Activated CD8-positive, alpha-beta memory T cell treated with anti-CD3 and anti-CD28 coated beads, Interleukin-2, amount 50 U/mL, for 24 hours (primary cell): ENCODE results near the gene SEC14L1.

ENCODE experiments used
- DNase-seq: peaks from one replicate; pipeline ENCODE4 v3.0.0-alpha.2; 2020; ENCODE audit errors: extremely low read depth

The SEC14L1 gene

DNA sequence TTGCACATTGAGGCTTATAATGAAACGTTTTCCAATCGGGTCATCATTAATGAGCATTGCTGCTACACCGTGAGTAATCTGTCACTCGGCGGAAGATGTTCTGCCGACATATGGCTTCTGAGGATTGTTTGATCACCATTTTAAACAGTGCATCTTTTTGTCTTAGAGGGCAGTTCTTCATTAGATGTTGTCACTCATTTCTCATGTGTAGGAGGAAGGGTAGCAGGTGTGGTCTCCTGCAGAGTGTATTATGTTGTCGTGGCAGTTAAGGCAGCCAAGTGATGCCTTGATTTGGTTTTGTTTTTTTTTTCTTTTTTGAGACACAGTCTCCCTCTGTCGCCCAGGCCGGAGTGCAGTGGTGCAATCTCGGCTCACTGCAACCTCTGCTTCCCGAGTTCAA lies 50.5 kb downstream of the SEC14L1 start:
- no peak for DNase-seq

DNA sequence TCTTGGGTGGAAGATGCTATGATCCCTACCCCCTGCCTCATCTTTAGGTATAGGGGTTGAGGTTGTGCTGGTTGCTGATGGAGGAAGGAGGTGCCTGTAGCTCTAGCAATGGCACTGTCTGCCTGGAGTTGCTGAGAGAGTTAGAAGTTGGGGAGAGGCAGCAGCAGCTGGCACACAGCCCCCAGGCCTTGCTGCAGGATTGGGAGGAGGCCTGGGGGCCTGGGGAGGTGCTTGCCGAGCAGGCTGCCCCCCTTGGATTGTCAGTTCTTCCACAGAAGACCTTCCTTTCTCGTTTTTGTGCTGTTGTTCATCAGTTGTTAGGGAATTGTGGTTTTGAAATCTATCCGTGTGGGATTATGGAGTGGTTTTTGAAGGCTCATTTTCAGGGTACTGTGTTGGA lies 52.9 kb downstream of the SEC14L1 start:
- DNase-seq = no peak

- no peak for DNase-seq
Measured at GRCh38 chr17:77194179-77194578, 53.4 kb downstream of the SEC14L1 start.

DNA sequence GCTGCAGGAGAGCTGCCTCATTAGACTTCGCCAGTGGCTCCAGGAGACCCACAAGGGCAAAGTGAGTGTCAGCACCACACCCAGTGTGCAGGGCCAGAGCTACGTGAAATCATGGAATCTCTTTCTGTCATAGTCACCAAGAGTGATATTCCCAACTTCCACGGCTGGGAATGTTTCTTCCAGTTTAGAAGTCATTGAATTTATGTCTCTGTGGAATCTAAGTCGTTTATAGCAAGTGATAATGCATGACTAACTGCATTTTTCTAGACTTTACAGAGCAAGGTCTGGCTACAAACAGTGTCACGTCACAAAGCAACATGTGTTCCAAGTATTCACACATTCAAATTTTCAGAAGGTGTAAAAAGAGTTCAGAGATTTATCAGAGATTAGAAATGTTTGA lies 55.5 kb downstream of the SEC14L1 start:
- no peak for DNase-seq

DNA sequence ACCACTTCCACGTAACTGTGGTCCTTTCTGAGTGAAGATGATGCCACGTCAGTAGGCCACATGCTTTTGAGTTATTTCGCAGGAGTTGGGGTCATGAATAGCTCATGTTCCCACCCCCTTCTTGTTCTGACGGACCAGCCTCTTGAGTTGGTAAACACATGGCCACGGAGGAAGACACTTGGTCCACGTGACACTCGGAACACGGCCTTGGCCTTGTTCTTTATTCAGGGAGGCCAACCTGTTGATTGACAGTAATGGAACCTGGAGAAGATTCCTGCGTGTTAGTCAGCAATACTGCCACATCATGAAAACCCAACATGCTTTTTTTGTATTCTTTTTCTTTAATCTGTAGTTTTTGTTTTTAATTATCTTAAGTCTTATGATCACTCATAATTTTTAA lies 56.3 kb downstream of the SEC14L1 start:
- no peak for DNase-seq

DNA sequence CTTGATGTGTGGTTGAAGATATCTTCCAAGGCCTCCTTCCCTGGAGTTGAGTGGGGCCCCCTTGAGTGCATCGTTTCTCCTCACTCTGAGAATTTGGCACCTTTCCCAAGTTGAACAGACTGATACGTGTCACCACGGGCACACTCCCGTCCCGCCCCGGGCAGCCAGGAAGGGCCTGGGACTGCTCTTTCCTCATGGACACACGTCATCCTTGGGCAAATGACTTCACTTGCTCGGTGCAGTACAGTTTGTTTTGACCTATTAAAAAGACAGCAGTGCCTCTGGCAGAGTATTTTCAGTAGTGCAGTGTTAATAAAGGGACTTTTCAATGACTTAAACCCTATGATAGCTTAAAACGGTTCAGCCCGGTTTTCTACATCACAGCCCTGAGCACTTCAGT lies 59.9 kb downstream of the SEC14L1 start:
- no peak for DNase-seq

GRCh38 chr17:77203436-77203835 lies 62.7 kb downstream of the SEC14L1 start:
- no peak for DNase-seq

DNA sequence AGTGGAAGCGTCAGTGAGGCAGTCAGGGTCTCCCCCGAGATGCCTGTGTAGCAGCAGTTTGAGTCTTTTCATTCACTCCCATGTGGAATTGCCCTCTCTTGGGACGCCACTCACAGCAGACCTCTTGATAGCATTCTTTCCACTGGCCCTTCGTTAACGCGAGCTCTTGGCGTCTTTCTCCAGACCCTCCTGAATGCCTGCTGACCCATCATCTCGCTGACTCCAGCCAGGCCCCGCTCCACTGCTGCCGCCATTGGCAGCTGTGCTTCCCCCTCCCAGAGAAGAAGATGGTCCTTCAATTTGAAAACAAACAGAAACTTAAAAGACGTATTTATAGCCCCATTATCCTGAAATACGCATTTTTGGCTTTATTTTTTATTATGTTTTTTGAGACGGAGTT lies 63.1 kb downstream of the SEC14L1 start:
- DNase-seq = no peak

DNA sequence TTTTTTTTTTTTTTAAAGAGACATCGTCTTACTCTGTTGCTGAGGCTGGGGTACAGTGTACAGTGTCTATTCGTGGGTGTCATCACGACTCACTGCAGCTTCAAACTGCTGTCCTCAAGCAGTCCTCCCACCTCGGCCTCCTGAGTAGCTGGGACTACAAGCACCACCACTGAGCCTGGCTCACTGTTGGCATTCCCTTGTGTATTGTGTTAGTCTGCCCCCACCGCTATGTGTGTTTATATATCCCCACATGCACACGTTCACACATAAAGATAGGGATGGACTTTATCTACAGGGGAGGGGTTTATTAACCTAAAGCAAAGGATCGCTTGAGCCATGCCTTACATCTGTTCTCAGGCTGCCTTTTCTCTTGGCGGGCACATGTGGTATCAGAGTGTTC lies 63.8 kb downstream of the SEC14L1 start:
- no peak for DNase-seq

- DNase-seq = no peak
Measured at GRCh38 chr17:77205396-77206125, 64.8 kb downstream of the SEC14L1 start.

GRCh38 chr17:77206158-77206956 lies 65.6 kb downstream of the SEC14L1 start:
- DNase-seq = no peak

DNA sequence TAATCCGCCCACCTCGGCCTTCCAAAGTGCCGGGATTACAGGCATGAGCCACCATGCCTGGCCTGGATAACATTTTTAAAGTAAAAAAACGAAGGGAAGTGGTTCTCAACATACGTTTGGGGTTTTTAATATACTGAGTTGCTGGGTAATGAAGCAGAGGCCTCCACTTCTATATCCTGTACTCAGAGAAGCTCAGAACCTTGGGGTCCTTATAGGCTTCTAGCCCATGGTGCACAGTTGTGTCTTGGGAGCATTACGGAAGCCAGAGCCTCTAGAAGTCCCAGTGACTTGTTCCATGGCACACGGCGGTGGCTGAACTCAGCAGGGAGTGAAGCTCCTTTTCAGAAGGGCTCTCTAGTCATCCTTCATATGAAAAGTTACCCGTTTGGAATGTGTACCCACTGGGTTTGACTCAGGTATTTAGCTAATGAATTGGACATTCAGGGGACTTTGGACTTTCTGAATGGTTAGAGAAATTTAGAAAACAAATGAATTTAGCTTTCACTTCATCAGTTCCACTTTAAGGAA lies 67.0 kb downstream of the SEC14L1 start:
- no peak for DNase-seq

DNA sequence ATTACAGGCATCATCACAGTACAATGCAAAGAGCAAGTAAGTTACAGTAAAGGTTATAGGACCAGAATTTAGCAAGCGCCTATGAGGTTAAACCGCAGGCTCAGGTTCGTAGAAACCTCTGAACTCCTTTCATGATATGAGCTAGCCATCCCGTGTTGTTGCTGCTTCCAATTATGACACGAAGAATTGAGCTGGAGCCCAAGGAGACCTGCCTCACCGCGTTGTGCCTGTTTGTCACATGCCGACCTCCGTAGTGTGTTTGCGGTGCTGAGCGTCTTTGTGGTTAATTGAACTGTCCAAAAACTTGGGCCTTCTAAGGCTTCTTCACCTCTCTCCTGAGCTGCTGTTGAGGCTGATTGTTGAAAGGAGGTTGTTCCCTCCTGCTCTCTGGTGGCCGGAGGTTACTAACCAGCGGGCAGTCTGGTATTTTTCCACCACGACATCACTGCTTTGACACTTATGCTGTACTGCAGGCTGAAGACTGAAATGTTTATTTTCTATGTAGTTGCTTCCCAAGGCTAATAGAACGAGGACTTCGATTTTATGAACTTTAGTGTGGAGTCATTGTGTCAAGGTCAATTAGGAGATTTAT lies 67.5 kb downstream of the SEC14L1 start:
- DNase-seq = no peak

- no peak for DNase-seq
Measured at GRCh38 chr17:77208856-77209255, 68.1 kb downstream of the SEC14L1 start.

DNA sequence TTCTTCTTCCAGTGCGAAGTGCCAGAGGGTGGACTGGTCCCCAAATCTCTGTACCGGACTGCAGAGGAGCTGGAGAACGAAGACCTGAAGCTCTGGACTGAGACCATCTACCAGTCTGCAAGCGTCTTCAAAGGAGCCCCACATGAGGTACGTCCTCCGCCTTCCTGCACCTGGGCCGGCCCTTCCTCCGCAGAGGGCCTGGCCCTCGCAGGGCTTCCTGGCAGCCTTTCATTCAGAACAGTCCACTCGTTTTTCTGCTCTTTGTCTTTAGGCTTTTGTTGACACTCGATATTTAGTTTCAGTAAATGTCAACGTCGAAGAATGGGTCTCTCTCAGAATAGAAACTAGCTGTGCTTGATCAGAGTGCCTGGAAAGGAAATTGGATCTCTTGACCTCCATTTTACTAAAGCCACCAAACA lies 68.6 kb downstream of the SEC14L1 start:
- no peak for DNase-seq

DNA sequence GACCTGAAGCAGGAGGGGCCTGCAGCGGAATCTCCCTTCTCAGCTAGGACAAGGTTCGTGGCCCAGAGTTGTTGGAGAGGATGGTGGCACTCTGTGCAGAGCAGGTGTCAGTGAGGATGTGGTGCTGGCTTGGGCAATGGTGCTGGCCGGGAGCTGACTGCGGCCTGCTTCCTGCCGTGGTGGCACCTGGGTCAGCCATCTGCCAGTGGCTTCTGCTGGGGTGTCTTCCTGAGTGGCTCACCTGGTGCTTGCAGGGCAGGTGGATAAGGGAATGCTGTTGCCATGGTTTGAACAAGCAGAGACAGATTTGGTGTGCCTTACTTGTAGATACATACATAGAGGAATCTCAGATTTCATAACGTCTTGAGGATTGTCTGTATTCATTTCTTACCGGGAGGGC lies 69.6 kb downstream of the SEC14L1 start:
- no peak for DNase-seq

GRCh38 chr17:77210946-77211541 lies 70.3 kb downstream of the SEC14L1 start:
- no peak for DNase-seq

- no peak for DNase-seq
Measured at GRCh38 chr17:77211681-77212080, 70.9 kb downstream of the SEC14L1 start.

DNA sequence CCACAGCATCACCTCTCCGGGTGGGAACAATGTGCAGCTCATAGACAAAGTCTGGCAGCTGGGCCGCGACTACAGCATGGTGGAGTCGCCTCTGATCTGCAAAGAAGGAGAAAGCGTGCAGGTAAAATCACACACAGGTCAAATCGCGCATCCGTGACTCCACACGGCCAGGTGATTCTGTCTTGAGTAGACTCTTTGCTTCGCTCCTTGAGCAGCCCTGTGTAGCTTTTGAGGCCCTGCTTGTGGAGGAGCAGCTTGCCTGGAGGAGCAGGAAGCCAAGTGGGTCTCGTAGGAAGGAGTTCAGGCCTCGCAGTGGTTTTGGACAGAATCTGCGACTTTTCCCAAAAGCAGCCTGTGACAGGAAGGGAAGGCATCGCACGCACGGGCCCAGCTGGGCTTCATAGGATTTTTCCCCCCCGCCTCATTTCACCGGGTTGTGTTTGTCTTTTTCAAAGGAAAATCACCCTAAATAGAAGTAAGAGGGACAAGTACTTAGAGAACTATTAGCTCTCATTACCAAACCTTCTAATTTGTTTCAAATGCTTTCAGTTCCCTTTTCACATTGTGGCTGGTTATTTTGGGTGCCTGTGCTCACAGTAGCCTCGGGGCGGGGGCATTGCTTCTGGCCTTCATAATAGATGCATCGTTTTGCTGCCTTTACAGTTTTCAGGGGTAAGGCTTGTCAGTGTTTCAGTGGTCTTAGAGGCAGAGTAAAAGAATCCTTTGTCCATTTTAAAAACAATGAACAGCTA lies 71.5 kb downstream of the SEC14L1 start:
- DNase-seq = no peak

- no peak for DNase-seq
Measured at GRCh38 chr17:77212833-77213777, 72.3 kb downstream of the SEC14L1 start.

DNA sequence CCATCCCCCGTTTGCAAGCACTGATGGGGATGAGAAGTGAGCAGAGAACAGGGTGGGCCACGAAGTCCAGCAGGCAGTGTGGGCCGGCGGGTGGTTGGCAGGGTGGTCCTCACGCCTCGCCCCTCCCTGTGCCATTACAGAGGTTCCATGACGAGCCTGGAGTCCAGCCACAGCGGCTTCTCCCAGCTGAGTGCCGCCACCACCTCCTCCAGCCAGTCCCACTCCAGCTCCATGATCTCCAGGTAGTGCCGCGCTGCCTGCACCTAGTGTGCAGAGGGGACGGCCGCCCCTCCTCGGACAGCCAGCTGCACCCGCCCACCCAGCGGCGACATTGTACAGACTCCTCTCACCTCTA lies 73.0 kb downstream of the SEC14L1 start:
- DNase-seq = no peak
